GM18907 (cell line): Measurements from ENCODE around the gene GJB5.
"Not testable (repeated sequence)": the region's sequence is repeated elsewhere in the genome, so short reads cannot be mapped to it uniquely, and the experiment has no call there.

Source experiments
- ATAC-seq: cut with Tn5 transposase; IDR thresholded peaks from one replicate; pipeline ENCODE4 v1.9.1; 2021; ENCODE audit warnings: mild to moderate bottlenecking, moderate library complexity; ENCODE audit not compliant: unreplicated experiment

GJB5 gene

GRCh38 chr1:34773114-34773513, 18.3 kb downstream of the GJB5 start:
- not testable (repeated sequence) for ATAC-seq

GRCh38 chr1:34774957-34775356, 20.1 kb downstream of the GJB5 start:
- no peak for ATAC-seq

- no peak for ATAC-seq
Observed at GRCh38 chr1:34776911-34777310, 22.1 kb downstream of the GJB5 start.

GRCh38 chr1:34777519-34778321, 22.9 kb downstream of the GJB5 start:
- no peak for ATAC-seq

GRCh38 chr1:34778381-34778780, 23.5 kb downstream of the GJB5 start:
- ATAC-seq, result no peak

- ATAC-seq, result no peak
Observed at GRCh38 chr1:34779005-34779404, 24.2 kb downstream of the GJB5 start.

- ATAC-seq, result no peak
Observed at GRCh38 chr1:34779526-34779925, 24.7 kb downstream of the GJB5 start.

- ATAC-seq, result no peak
Observed at GRCh38 chr1:34779962-34780361, 25.1 kb downstream of the GJB5 start.

- no peak for ATAC-seq
Observed at GRCh38 chr1:34780528-34780927, 25.7 kb downstream of the GJB5 start.

- no peak for ATAC-seq
Observed at GRCh38 chr1:34781071-34781843, 26.4 kb downstream of the GJB5 start, which contains the start of gene GJB3. GJB3 (plus strand) TSS chr1:34781214; CDS start chr1:34784763, 3,549 bp downstream.

GRCh38 chr1:34781844-34782391, 27.1 kb downstream of the GJB5 start:
- ATAC-seq, result no peak

- no peak for ATAC-seq
Observed at GRCh38 chr1:34784751-34785221, 29.9 kb downstream of the GJB5 start.

- no peak for ATAC-seq
Observed at GRCh38 chr1:34785231-34785874, 30.5 kb downstream of the GJB5 start.

GRCh38 chr1:34785875-34786470, 31.1 kb downstream of the GJB5 start:
- ATAC-seq, result no peak

GRCh38 chr1:34786521-34787325, 31.9 kb downstream of the GJB5 start:
- ATAC-seq, result no peak

- ATAC-seq, result no peak
Observed at GRCh38 chr1:34787461-34788420, 32.9 kb downstream of the GJB5 start.

- ATAC-seq, result no peak
Observed at GRCh38 chr1:34790985-34791384, 36.1 kb downstream of the GJB5 start.

- ATAC-seq, result no peak
Observed at GRCh38 chr1:34792424-34792823, 37.6 kb downstream of the GJB5 start.
